ENCODE results near the gene BCKDHB. TPM values are rescaled to one million over a fixed set of nuclear protein-coding genes. Genes with fewer than 3 reads are reported as not detected.

Gene BCKDHB
- polyA plus RNA-seq, 1 of the 3 experiments (the other 2 are of a cell fraction) = 19.9 TPM

DNA sequence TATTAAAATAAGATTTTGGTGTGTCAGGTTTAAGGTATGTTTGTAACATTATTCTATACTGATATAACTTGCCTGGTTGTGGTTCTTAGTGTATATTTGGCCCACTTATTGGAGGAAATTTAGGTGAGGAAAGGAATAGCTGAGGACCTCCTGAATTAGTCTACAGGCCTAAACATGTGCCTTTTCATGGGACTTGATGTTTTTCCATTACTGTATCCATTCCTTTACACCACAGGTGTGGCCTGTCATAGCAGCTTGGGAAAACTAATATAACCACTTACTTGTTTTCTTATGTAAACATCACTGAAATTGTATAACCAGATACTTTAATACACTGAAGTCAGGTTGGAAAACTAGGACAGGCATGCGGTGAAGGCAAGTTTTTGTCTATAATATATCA, 27.6 kb downstream of the BCKDHB start:
- Histone ChIP-seq H3F3A (replicated peaks; ENCODE audit: insufficient read depth) (peaks cover 3% of the 10 kb centered on the region), H3K79me2 (ENCODE audit: insufficient read depth) (no peaks in the 10 kb centered on the region), H3K4me1 (ENCODE audit: control insufficient read depth in 1 of 2, insufficient read depth in 2 of 2, low read depth in 1 of 2, low read length in 1 of 2) (0 out of 4 replicates have a peak, but pooled peaks cover 0 to 3% of the 10 kb centered on the region in 2 experiments), H3K9me3 (no peaks in the 10 kb centered on the region; the same call in 1 of the 2 replicates), H3K9ac (no peak overlapping the region), H4K20me1 (ENCODE audit: insufficient read depth) (no peaks in the 10 kb centered on the region), H3K4me3 (ENCODE audit: low read depth in 2 of 2, low read length in 1 of 2) (no peak overlapping the region), H3K27me3 (ENCODE audit: insufficient read depth) (no peaks in the 10 kb centered on the region), H3K4me2 (no peak overlapping the region), H3K36me3 (replicated peaks in 1 of 2; ENCODE audit: control insufficient read depth in 1 of 2, insufficient read depth in 2 of 2, low read length in 1 of 2) (peaks cover 28 to 32% of the 10 kb centered on the region in 2 experiments), H3K9me2 (no peaks in the 10 kb centered on the region), H2AFZ (ENCODE audit: low read depth) (no peak overlapping the region), H3K27ac (ENCODE audit: low read depth in 2 of 2, low read length in 1 of 2) (no peak overlapping the region)
- 100% methylated on average over 1 of the region's 1 CpG for WGBS (ENCODE audit: low lambda C conversion rate)
- ChIA-PET POLR2A (no interaction called here), CTCF (interaction anchor here (1.3 to 2.1 kb wide), 3 partner anchors 18 to 1619 kb away, joined by 4 to 7 read pairs (median 4); no protein-coding TSS in a partner anchor)
- no peak for DNase-seq
- TF ChIP-seq FOXJ3 (CRISPR knock-in tag; IDR thresholded peaks at IDR 0.05) (no peak), TCF12 (IDR thresholded peaks at IDR 0.05) (no peak), SMC3 (IDR thresholded peaks at IDR 0.05; ENCODE audit: low read depth, low read length) (no peak), MEF2A (IDR thresholded peaks at IDR 0.05; ENCODE audit: borderline replicate concordance, low read depth) (no peak), GATA2 (CRISPR knock-in tag; IDR thresholded peaks at IDR 0.05) (no peak), POLR2AphosphoS5 (IDR thresholded peaks at IDR 0.05; ENCODE audit: low read depth, low read length) (no peak), NFIC (IDR thresholded peaks at IDR 0.05; ENCODE audit: borderline replicate concordance) (no peak), FOXM1 (IDR thresholded peaks at IDR 0.05; ENCODE audit: low read depth) (no peak), CHD2 (IDR thresholded peaks at IDR 0.05; ENCODE audit: low read length, partially characterized antibody) (no peak)
- TF ChIP-seq, protein P1, sequence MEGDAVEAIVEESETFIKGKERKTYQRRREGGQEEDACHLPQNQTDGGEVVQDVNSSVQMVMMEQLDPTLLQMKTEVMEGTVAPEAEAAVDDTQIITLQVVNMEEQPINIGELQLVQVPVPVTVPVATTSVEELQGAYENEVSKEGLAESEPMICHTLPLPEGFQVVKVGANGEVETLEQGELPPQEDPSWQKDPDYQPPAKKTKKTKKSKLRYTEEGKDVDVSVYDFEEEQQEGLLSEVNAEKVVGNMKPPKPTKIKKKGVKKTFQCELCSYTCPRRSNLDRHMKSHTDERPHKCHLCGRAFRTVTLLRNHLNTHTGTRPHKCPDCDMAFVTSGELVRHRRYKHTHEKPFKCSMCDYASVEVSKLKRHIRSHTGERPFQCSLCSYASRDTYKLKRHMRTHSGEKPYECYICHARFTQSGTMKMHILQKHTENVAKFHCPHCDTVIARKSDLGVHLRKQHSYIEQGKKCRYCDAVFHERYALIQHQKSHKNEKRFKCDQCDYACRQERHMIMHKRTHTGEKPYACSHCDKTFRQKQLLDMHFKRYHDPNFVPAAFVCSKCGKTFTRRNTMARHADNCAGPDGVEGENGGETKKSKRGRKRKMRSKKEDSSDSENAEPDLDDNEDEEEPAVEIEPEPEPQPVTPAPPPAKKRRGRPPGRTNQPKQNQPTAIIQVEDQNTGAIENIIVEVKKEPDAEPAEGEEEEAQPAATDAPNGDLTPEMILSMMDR (IDR thresholded peaks at IDR 0.05) = no peak
- TF ChIP-seq, protein P2, sequence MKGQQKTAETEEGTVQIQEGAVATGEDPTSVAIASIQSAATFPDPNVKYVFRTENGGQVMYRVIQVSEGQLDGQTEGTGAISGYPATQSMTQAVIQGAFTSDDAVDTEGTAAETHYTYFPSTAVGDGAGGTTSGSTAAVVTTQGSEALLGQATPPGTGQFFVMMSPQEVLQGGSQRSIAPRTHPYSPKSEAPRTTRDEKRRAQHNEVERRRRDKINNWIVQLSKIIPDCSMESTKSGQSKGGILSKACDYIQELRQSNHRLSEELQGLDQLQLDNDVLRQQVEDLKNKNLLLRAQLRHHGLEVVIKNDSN (IDR thresholded peaks at IDR 0.05; ENCODE audit: borderline replicate concordance, low read depth) = no peak
- TF ChIP-seq, protein P3, sequence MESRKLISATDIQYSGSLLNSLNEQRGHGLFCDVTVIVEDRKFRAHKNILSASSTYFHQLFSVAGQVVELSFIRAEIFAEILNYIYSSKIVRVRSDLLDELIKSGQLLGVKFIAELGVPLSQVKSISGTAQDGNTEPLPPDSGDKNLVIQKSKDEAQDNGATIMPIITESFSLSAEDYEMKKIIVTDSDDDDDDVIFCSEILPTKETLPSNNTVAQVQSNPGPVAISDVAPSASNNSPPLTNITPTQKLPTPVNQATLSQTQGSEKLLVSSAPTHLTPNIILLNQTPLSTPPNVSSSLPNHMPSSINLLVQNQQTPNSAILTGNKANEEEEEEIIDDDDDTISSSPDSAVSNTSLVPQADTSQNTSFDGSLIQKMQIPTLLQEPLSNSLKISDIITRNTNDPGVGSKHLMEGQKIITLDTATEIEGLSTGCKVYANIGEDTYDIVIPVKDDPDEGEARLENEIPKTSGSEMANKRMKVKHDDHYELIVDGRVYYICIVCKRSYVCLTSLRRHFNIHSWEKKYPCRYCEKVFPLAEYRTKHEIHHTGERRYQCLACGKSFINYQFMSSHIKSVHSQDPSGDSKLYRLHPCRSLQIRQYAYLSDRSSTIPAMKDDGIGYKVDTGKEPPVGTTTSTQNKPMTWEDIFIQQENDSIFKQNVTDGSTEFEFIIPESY (IDR thresholded peaks at IDR 0.05; ENCODE audit: borderline replicate concordance, low read depth) = no peak
- TF ChIP-seq, protein P4, sequence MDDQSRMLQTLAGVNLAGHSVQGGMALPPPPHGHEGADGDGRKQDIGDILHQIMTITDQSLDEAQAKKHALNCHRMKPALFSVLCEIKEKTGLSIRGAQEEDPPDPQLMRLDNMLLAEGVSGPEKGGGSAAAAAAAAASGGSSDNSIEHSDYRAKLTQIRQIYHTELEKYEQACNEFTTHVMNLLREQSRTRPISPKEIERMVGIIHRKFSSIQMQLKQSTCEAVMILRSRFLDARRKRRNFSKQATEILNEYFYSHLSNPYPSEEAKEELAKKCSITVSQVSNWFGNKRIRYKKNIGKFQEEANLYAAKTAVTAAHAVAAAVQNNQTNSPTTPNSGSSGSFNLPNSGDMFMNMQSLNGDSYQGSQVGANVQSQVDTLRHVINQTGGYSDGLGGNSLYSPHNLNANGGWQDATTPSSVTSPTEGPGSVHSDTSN (IDR thresholded peaks at IDR 0.05) = no peak

All from SK-N-SH (cell line).